HG02678 (cell line): ENCODE measurements around the gene SAPCD1.
A peak's percentile ranks its signal among the peaks of the same experiment; 100 is the strongest.
"Not testable (repeated sequence)": the region's sequence is repeated elsewhere in the genome, so short reads cannot be mapped to it uniquely, and the experiment has no call there.

Experiments used
- ATAC-seq: cut with Tn5 transposase; IDR thresholded peaks from one replicate; pipeline ENCODE4 v1.9.1; 2021; ENCODE audit warnings: mild to moderate bottlenecking, moderate library complexity; ENCODE audit not compliant: unreplicated experiment

SAPCD1 gene

GRCh38 chr6:31795616-31796298 lies 33.3 kb downstream of the SAPCD1 start, which contains the start of gene VARS1:
VARS1 (minus strand) TSS chr6:31795752; CDS start chr6:31795217, 535 bp downstream.
- peak; percentile 82 for ATAC-seq

- ATAC-seq: no peak
These were observed 34.5 kb downstream of the SAPCD1 start for GRCh38 chr6:31796993-31797385.

- ATAC-seq: no peak
These were observed 35.1 kb downstream of the SAPCD1 start for GRCh38 chr6:31797588-31797987.

- no peak for ATAC-seq
These were observed 37.3 kb downstream of the SAPCD1 start for GRCh38 chr6:31799781-31800180.

GRCh38 chr6:31801031-31801927 lies 38.8 kb downstream of the SAPCD1 start:
- ATAC-seq: not testable (repeated sequence)

- ATAC-seq: no peak
These were observed 43.5 kb downstream of the SAPCD1 start for GRCh38 chr6:31805939-31806469.

GRCh38 chr6:31806470-31807272 lies 44.2 kb downstream of the SAPCD1 start, which contains the start of gene LSM2:
LSM2 (minus strand) TSS chr6:31806966; CDS start chr6:31806757, 209 bp downstream.
- peak; percentile 94 for ATAC-seq

- ATAC-seq: not testable (repeated sequence)
These were observed 46.1 kb downstream of the SAPCD1 start for GRCh38 chr6:31808599-31808998.

GRCh38 chr6:31811645-31812044 lies 49.2 kb downstream of the SAPCD1 start:
- no peak for ATAC-seq

GRCh38 chr6:31813465-31813849 lies 51.0 kb downstream of the SAPCD1 start:
- ATAC-seq: no peak
